ENCODE measurements around the gene PAIP2B. TPM values are rescaled to one million over a fixed set of nuclear protein-coding genes. Genes with fewer than 3 reads are reported as not detected.
"Not testable (repeated sequence)": the region's sequence is repeated elsewhere in the genome, so short reads cannot be mapped to it uniquely, and the experiment has no call there.

PAIP2B gene
- total RNA-seq, 1 experiment from 2014 or later, result 1.4 TPM

DNA sequence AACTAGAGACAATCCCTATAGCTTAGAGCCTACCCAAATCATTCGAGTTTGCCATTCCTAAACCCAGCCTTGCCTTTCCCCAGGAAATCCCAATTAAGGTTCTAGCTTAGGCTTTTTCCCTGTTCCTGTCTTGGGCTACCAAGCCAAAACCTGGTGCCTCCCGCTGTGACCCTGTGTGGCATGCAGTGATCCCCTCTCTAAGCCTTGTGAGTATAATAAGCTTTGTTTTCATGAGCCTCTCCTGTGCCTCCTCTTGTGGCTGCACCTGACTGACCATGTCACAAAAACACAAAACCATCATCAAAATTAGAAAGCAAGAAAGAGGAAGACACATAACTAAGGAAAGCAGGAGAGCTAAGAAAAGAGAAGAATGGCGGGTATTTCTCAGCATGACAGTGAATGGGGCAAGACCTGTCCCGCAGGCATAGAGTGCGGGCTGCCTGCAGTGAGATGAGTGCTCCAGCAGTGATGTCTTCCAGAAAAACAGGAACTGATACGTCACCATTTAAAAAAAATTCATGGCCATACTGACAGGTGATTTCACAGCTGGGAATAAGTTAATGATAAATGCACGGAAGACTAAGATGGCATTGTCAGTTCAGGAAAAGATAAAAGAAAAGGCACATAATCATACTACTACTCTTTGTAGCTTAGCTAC lies 9.2 kb upstream of the PAIP2B start:
- no TSS peak for BruUV-seq (replicated peaks)
- CTCF ChIA-PET, result no interaction called here
- in situ Hi-C loops (cut with HindIII; ENCODE audit: low pct_unique_long_range_greater_than_20kb, low sequenced_read_pairs), result no loop called here
- Histone ChIP-seq H3K4me1 (ENCODE audit: control insufficient read depth, insufficient read depth, low read length) (no peaks in the 10 kb centered on the region), H3K27me3 (ENCODE audit: control insufficient read depth, insufficient read depth, low read length) (peaks cover 6% of the 10 kb centered on the region; the same call in 1 of the 2 replicates), H3K27ac (ENCODE audit: low read length) (no peak overlapping the region), H3K9me3 (ENCODE audit: control insufficient read depth, insufficient read depth, low read depth, low read length) (no peaks in the 10 kb centered on the region), H3K36me3 (ENCODE audit: control insufficient read depth, insufficient read depth, low read length) (no peaks in the 10 kb centered on the region), H3K4me3 (ENCODE audit: low read depth in 2 of 2, low read length in 2 of 2) (no peak overlapping the region)
- intact Hi-C loops (cut with micrococcal nuclease; ENCODE audit: unreplicated experiment), result no loop called here
- ATAC-seq, result no peak
- POLR2A ChIA-PET, result no interaction called here
- no peak for TF ChIP-seq SIN3A (IDR thresholded peaks at IDR 0.05; ENCODE audit: borderline replicate concordance, insufficient read depth, low read depth, low read length)
- TF ChIP-seq, protein P1, sequence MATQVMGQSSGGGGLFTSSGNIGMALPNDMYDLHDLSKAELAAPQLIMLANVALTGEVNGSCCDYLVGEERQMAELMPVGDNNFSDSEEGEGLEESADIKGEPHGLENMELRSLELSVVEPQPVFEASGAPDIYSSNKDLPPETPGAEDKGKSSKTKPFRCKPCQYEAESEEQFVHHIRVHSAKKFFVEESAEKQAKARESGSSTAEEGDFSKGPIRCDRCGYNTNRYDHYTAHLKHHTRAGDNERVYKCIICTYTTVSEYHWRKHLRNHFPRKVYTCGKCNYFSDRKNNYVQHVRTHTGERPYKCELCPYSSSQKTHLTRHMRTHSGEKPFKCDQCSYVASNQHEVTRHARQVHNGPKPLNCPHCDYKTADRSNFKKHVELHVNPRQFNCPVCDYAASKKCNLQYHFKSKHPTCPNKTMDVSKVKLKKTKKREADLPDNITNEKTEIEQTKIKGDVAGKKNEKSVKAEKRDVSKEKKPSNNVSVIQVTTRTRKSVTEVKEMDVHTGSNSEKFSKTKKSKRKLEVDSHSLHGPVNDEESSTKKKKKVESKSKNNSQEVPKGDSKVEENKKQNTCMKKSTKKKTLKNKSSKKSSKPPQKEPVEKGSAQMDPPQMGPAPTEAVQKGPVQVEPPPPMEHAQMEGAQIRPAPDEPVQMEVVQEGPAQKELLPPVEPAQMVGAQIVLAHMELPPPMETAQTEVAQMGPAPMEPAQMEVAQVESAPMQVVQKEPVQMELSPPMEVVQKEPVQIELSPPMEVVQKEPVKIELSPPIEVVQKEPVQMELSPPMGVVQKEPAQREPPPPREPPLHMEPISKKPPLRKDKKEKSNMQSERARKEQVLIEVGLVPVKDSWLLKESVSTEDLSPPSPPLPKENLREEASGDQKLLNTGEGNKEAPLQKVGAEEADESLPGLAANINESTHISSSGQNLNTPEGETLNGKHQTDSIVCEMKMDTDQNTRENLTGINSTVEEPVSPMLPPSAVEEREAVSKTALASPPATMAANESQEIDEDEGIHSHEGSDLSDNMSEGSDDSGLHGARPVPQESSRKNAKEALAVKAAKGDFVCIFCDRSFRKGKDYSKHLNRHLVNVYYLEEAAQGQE (IDR thresholded peaks at IDR 0.05; ENCODE audit: insufficient read depth in 1 of 2, low read depth in 2 of 2, low read length in 1 of 2), result no peak
- DNase-seq (ENCODE audit: low read depth, low spot score), result no peak

DNA sequence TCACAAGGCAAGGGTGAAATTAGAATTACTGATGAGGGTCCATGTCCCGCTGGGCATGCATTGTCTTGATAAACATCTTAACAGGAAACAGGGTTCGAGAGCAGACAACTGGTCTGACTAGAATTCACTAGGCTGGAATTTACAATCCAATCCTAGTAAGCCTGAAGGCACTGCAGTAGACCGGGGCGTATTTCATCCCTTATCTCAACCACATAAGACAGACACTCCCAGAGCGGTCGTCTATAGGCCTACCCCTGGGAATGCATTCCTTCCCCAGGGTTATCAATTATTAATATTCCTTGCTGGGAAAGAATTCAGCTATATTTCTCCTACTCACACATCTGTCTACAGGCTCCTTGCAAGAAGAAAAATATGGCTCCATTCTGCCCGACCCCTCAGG lies 6.2 kb upstream of the PAIP2B start:
- H3K9me3 ChIP-seq (ENCODE audit: control insufficient read depth, insufficient read depth, low read depth, low read length); CTCF ChIA-PET; in situ Hi-C loops (cut with HindIII; ENCODE audit: low pct_unique_long_range_greater_than_20kb, low sequenced_read_pairs); H3K27ac ChIP-seq (ENCODE audit: low read length); POLR2A ChIA-PET; H3K4me1 ChIP-seq (ENCODE audit: control insufficient read depth, insufficient read depth, low read length); DNase-seq (ENCODE audit: low read depth, low spot score); intact Hi-C loops (cut with micrococcal nuclease; ENCODE audit: unreplicated experiment); ATAC-seq; BruUV-seq (replicated peaks); H3K4me3 ChIP-seq (ENCODE audit: low read depth in 2 of 2, low read length in 2 of 2); H3K27me3 ChIP-seq (ENCODE audit: control insufficient read depth, insufficient read depth, low read length); H3K36me3 ChIP-seq (ENCODE audit: control insufficient read depth, insufficient read depth, low read length): not testable (repeated sequence)

DNA sequence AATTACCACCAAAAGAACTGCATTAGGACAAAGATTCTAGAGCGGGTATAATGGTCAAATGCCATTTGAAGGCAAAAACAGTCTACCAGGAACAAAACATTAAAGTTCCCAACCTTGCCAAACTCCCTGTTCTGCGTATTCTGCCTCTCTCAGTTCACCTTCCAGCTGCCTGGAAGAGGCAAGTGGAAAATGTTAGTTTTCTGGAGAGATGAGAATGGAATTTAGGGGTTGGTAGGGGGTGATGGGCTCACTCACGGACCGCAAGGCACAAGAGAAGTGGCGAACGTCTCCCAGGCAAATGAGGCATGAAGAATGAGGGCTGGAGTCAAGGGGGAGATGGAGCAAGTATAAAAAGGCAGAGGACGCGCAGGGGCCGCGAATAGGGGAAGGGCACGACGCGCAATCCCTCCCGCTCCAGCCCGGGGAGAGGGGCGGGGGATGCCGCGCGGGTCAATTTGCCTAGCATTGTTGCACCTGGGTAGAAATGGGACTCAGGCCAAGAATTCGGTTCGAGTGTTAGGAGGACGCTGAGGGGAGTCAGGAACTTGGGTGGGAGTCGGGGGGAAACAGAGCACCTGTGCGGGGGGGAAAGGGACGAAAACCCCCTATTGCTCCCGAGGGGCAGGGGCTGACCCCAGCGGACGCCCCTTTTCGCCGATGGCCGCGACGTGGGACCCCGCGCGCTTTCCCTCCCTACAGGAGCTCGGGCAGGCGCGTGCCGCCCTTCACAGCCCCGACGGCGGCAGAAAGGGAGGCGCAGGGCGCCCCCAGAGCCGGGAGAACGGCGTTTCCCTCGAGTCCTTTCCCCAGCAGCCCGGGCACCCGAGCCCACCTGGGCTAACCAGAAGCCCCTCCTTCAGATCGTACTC lies 573 bp downstream of the PAIP2B start:
- Histone ChIP-seq H3K27me3 (ENCODE audit: control insufficient read depth, insufficient read depth, low read length) (peaks cover 2% of the 10 kb centered on the region; the same call in 1 of the 2 replicates), H3K27ac (ENCODE audit: low read length) (peak overlapping the region; percentile 44; the same call in 1 of the 2 replicates), H3K9me3 (ENCODE audit: control insufficient read depth, insufficient read depth, low read depth, low read length) (no peaks in the 10 kb centered on the region), H3K4me1 (ENCODE audit: control insufficient read depth, insufficient read depth, low read length) (peaks cover 5% of the 10 kb centered on the region; the same call in 1 of the 2 replicates), H3K36me3 (ENCODE audit: control insufficient read depth, insufficient read depth, low read length) (no peaks in the 10 kb centered on the region), H3K4me3 (ENCODE audit: low read depth in 2 of 2, low read length in 2 of 2) (peak overlapping the region; percentile 63 to 72)
- ATAC-seq (peak; percentile 22), DNase-seq (ENCODE audit: low read depth, low spot score) (no peak)
- TF ChIP-seq, protein P2, sequence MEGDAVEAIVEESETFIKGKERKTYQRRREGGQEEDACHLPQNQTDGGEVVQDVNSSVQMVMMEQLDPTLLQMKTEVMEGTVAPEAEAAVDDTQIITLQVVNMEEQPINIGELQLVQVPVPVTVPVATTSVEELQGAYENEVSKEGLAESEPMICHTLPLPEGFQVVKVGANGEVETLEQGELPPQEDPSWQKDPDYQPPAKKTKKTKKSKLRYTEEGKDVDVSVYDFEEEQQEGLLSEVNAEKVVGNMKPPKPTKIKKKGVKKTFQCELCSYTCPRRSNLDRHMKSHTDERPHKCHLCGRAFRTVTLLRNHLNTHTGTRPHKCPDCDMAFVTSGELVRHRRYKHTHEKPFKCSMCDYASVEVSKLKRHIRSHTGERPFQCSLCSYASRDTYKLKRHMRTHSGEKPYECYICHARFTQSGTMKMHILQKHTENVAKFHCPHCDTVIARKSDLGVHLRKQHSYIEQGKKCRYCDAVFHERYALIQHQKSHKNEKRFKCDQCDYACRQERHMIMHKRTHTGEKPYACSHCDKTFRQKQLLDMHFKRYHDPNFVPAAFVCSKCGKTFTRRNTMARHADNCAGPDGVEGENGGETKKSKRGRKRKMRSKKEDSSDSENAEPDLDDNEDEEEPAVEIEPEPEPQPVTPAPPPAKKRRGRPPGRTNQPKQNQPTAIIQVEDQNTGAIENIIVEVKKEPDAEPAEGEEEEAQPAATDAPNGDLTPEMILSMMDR (IDR thresholded peaks at IDR 0.05), result peak; percentile 15; the same call in 1 of the 2 replicates
- no peak for TF ChIP-seq SIN3A (IDR thresholded peaks at IDR 0.05; ENCODE audit: borderline replicate concordance, insufficient read depth, low read depth, low read length)
- no TSS peak for BruUV-seq (replicated peaks)
- POLR2A ChIA-PET, result no interaction called here
- in situ Hi-C loops (cut with HindIII; ENCODE audit: low pct_unique_long_range_greater_than_20kb, low sequenced_read_pairs) (no loop called here), intact Hi-C loops (cut with micrococcal nuclease; ENCODE audit: unreplicated experiment) (loop anchor here (5.0 kb wide), 1 partner anchor 51 kb away; no protein-coding TSS in a partner anchor)
- CTCF ChIA-PET, result interaction anchor here (0.7 kb wide), 1 partner anchor 69 kb away, joined by 9 read pairs; no protein-coding TSS in a partner anchor

Measured in Panc1 (cell line).